IMR-90 (cell line): ENCODE results near the gene PRSS8. TPM values are rescaled to one million over a fixed set of nuclear protein-coding genes. Genes with fewer than 3 reads are reported as not detected.

Source experiments
- ATAC-seq: fragments of 200-7000 bp; cut with Tn5 transposase; 2 replicates; pipeline ENCODE4 v1.9.1; 2020; ENCODE audit warnings: low read depth, mild to moderate bottlenecking, moderate library complexity
- BruUV-seq: library from RNA; stranded (reverse); fragments of 400-500 nt; replicated peaks from 2 replicates; lab custom pipeline; 2021; lab: Mats Ljungman, UMichigan
- CTCF ChIA-PET: fragments of 300-600 bp; formaldehyde crosslinking; extraction: SDS; loops from one replicate; lab custom pipeline; 2021; ENCODE audit warnings: antibody characterized with exemption; lab: Yijun Ruan, JAX
- POLR2A ChIA-PET: fragments of 300-600 bp; sonication (Branson Sonifier 250); formaldehyde crosslinking; loops from one replicate; lab custom pipeline; 2022; ENCODE audit warnings: antibody characterized with exemption; ENCODE audit not compliant: unreplicated experiment; lab: Charles Lee
- DNase-seq: peaks from one replicate; pipeline ENCODE4 v3.0.0; 2013
- H2AFZ ChIP-seq: replicated peaks from 2 replicates; pipeline ENCODE3; 2013; ENCODE audit warnings: low read length, mild to moderate bottlenecking; ENCODE audit not compliant: poor library complexity
- H2AK5ac ChIP-seq: 2 replicates; pipeline ENCODE4 v1.6.1; 2013; ENCODE audit warnings: low read depth, low read length, inconsistent platforms
- H2AK9ac ChIP-seq: replicated peaks from 2 replicates; pipeline ENCODE3; 2013; ENCODE audit warnings: mild to moderate bottlenecking, low read depth, low read length, moderate library complexity; ENCODE audit not compliant: poor library complexity
- H2BK120ac ChIP-seq: 2 replicates; pipeline ENCODE4 v1.6.1; 2013; ENCODE audit warnings: low read depth, low read length, inconsistent platforms
- H2BK15ac ChIP-seq: 3 replicates; pipeline ENCODE4 v1.6.1; 2013; ENCODE audit warnings: low read depth, low read length, inconsistent platforms
- H2BK20ac ChIP-seq: 2 replicates; pipeline ENCODE4 v1.6.1; 2013; ENCODE audit warnings: low read depth, mild to moderate bottlenecking, inconsistent platforms, low read length, moderate library complexity
- H2BK5ac ChIP-seq: 2 replicates; pipeline ENCODE4 v1.6.1; 2013; ENCODE audit warnings: mild to moderate bottlenecking, low read depth, low read length, inconsistent platforms; ENCODE audit not compliant: poor library complexity, severe bottlenecking
- H3K14ac ChIP-seq: replicated peaks from 2 replicates; pipeline ENCODE4 v1.6.1; 2013; ENCODE audit warnings: low read depth, low read length, inconsistent platforms
- H3K18ac ChIP-seq: 2 replicates; pipeline ENCODE4 v1.6.1; 2013; ENCODE audit warnings: low read depth, low read length, control low read depth
- H3K23ac ChIP-seq: 2 replicates; pipeline ENCODE4 v1.6.1; 2013; ENCODE audit warnings: low read depth, low read length, inconsistent platforms
- H3K27ac ChIP-seq: 2 replicates; pipeline ENCODE4 v1.5.1; 2013; ENCODE audit warnings: mild to moderate bottlenecking, control low read depth, low read length; ENCODE audit not compliant: insufficient read depth
- H3K27me3 ChIP-seq: 2 replicates; pipeline ENCODE4 v1.6.1; 2013; ENCODE audit warnings: low read length; ENCODE audit not compliant: control insufficient read depth, insufficient read depth
- H3K36me3 ChIP-seq: 2 replicates; pipeline ENCODE4 v1.6.1; 2013; ENCODE audit warnings: low read length, mixed read lengths; ENCODE audit not compliant: control insufficient read depth, insufficient read depth
- H3K4ac ChIP-seq: 2 replicates; pipeline ENCODE4 v1.6.1; 2013; ENCODE audit warnings: low read depth, low read length, inconsistent platforms
- H3K4me1 ChIP-seq: 2 replicates; pipeline ENCODE4 v1.6.1; 2013; ENCODE audit warnings: low read length, mixed read lengths; ENCODE audit not compliant: control insufficient read depth, insufficient read depth
- H3K4me2 ChIP-seq: 2 replicates; pipeline ENCODE4 v1.6.1; 2013; ENCODE audit warnings: low read depth, mild to moderate bottlenecking, control low read depth, low read length, moderate library complexity
- H3K4me3 ChIP-seq: 2 replicates; pipeline ENCODE4 v1.5.1; 2013; ENCODE audit warnings: low read depth, mild to moderate bottlenecking, control low read depth, low read length, moderate library complexity; ENCODE audit not compliant: insufficient read depth
- H3K56ac ChIP-seq: 2 replicates; pipeline ENCODE4 v1.6.1; 2013; ENCODE audit warnings: low read length, inconsistent platforms; ENCODE audit not compliant: insufficient read depth; ENCODE audit errors: extremely low read depth
- H3K79me1 ChIP-seq, 2 experiments: 2 replicates each; pipeline ENCODE4 v1.6.1; 2013; ENCODE audit warnings: low read length in 2 of 2, inconsistent platforms in 1 of 2, low read depth in 1 of 2
- H3K9ac ChIP-seq: 2 replicates; pipeline ENCODE4 v1.6.1; 2013; ENCODE audit warnings: low read depth, low read length, control low read depth
- H3K9me1 ChIP-seq: 2 replicates; pipeline ENCODE4 v1.6.1; 2013; ENCODE audit warnings: low read length, inconsistent platforms; ENCODE audit not compliant: insufficient read depth
- H3K9me3 ChIP-seq: 2 replicates; pipeline ENCODE4 v1.6.1; 2013; ENCODE audit warnings: low read length; ENCODE audit not compliant: control insufficient read depth, insufficient read depth
- H4K20me1 ChIP-seq: 2 replicates; pipeline ENCODE4 v1.6.1; 2013; ENCODE audit warnings: low read length, inconsistent platforms; ENCODE audit not compliant: insufficient read depth
- H4K5ac ChIP-seq: 2 replicates; pipeline ENCODE4 v1.6.1; 2013; ENCODE audit warnings: mild to moderate bottlenecking, low read depth, low read length, control low read depth
- H4K8ac ChIP-seq, 2 experiments: 2 replicates each; pipeline ENCODE4 v1.6.1; 2013; ENCODE audit warnings: low read depth in 2 of 2, low read length in 2 of 2, control low read depth in 1 of 2, inconsistent platforms in 1 of 2
- H4K91ac ChIP-seq: 2 replicates; pipeline ENCODE4 v1.6.1; 2013; ENCODE audit warnings: low read depth, low read length, inconsistent platforms; ENCODE audit not compliant: insufficient read depth
- BHLHE40 ChIP-seq: fragments of 150-350 bp; IDR thresholded peaks from 2 replicates; pipeline ENCODE4 v1.6.1; 2016; ENCODE audit warnings: mild to moderate bottlenecking, low read depth, low read length
- CEBPB ChIP-seq: IDR thresholded peaks from 2 replicates; pipeline ENCODE4 v1.6.1; 2012; ENCODE audit warnings: low read depth, low read length, improper control_type of control experiment
- CHD1 ChIP-seq: IDR thresholded peaks from 2 replicates; pipeline ENCODE4 v1.6.1; 2012; ENCODE audit warnings: low read depth, low read length, improper control_type of control experiment
- FOS ChIP-seq: fragments of 150-350 bp; IDR thresholded peaks from 2 replicates; pipeline ENCODE4 v1.6.1; 2016; ENCODE audit warnings: low read depth, low read length
- MAFK ChIP-seq: IDR thresholded peaks from 2 replicates; pipeline ENCODE4 v1.6.1; 2012; ENCODE audit warnings: low read depth, low read length, improper control_type of control experiment
- MAZ ChIP-seq: IDR thresholded peaks from 2 replicates; pipeline ENCODE4 v1.6.1; 2012; ENCODE audit warnings: low read depth, mild to moderate bottlenecking, low read length, improper control_type of control experiment, moderate library complexity, borderline replicate concordance
- MXI1 ChIP-seq: IDR thresholded peaks from 2 replicates; pipeline ENCODE4 v1.6.1; 2012; ENCODE audit warnings: low read depth, mild to moderate bottlenecking, low read length, moderate library complexity, borderline replicate concordance
- NFE2L2 ChIP-seq: fragments of 150-350 bp; IDR thresholded peaks from 2 replicates; pipeline ENCODE4 v1.6.1; 2016; ENCODE audit warnings: low read depth, mild to moderate bottlenecking, low read length
- POLR2A ChIP-seq: IDR thresholded peaks from 2 replicates; pipeline ENCODE4 v1.6.1; 2012; ENCODE audit warnings: mild to moderate bottlenecking, low read depth, low read length
- RAD21 ChIP-seq: IDR thresholded peaks from 2 replicates; pipeline ENCODE4 v1.6.1; 2012; ENCODE audit warnings: low read length, improper control_type of control experiment
- RCOR1 ChIP-seq: IDR thresholded peaks from 2 replicates; pipeline ENCODE4 v1.6.1; 2012; ENCODE audit warnings: mild to moderate bottlenecking, low read length, improper control_type of control experiment; ENCODE audit not compliant: insufficient replicate concordance
- RFX5 ChIP-seq: IDR thresholded peaks from 2 replicates; pipeline ENCODE4 v1.8.0; 2012; ENCODE audit warnings: low read depth, mild to moderate bottlenecking, low read length, moderate library complexity
- SMC3 ChIP-seq: fragments of 150-350 bp; IDR thresholded peaks from 2 replicates; pipeline ENCODE4 v1.6.1; 2016; ENCODE audit warnings: low read depth, mild to moderate bottlenecking, antibody characterized with exemption, low read length, moderate library complexity
- WGBS, 2 experiments: methylation state at CpG; one replicate each; pipeline versions ENCODE4 v1.1.5 to v1.1.7; 2013; ENCODE audit warnings: missing lambda C conversion rate in 2 of 2; ENCODE audit not compliant: insufficient read length in 1 of 2; ENCODE audit errors: extremely low coverage in 2 of 2; 5-methylcytosine and 5-hydroxymethylcytosine counted together
- dilution Hi-C: fragments of 300-500 bp; cut with HindIII; formaldehyde crosslinking; loops from one replicate; pipeline ENCODE4 v1.14.3; 2018; ENCODE audit warnings: low sequenced_read_pairs; ENCODE audit not compliant: unreplicated experiment
- in situ Hi-C: fragments of 300-500 bp; cut with MboI; formaldehyde crosslinking; loops from 3 replicates; pipeline ENCODE4 v1.14.3; 2019; ENCODE audit warnings: low sequenced_read_pairs, inconsistent platforms, mixed read lengths
- intact Hi-C: fragments of 100-400 bp; cut with micrococcal nuclease; formaldehyde crosslinking; loops from 2 replicates; pipeline ENCODE4 v1.10.0; 2022
- polyA plus RNA-seq, 3 experiments: library from polyadenylated mRNA; depleted of rRNA; stranded (reverse); fragments of >200 nt; gene quantifications; 2 replicates each; pipeline ENCODE4 v1.2.3, GENCODE V29; 2012; ENCODE audit warnings: low replicate concordance in 1 of 3
- total RNA-seq: library from RNA; depleted of rRNA; stranded (reverse); fragments of >200 nt; gene quantifications from 2 replicates; pipeline ENCODE4 v1.2.3, GENCODE V29; 2012
- TF ChIP-seq, protein P1 (sequence below): fragments of 150-350 bp; IDR thresholded peaks from 2 replicates; pipeline ENCODE4 v1.6.1; 2016; ENCODE audit warnings: low read depth, mild to moderate bottlenecking, low read length, moderate library complexity, borderline replicate concordance
- TF ChIP-seq, protein P2 (sequence below): conservative IDR thresholded peaks from 2 replicates; pipeline ENCODE4 v1.5.1; 2012; ENCODE audit warnings: mild to moderate bottlenecking, low read depth, low read length, improper control_type of control experiment
- TF ChIP-seq, protein P3 (sequence below): fragments of 150-350 bp; IDR thresholded peaks from 2 replicates; pipeline ENCODE4 v1.6.1; 2017; ENCODE audit warnings: mild to moderate bottlenecking, antibody characterized with exemption, low read length, low read depth

Gene PRSS8
- total and polyA plus RNA-seq, 2 of the 4 experiments (the other 2 are of a cell fraction), result not detected

DNA sequence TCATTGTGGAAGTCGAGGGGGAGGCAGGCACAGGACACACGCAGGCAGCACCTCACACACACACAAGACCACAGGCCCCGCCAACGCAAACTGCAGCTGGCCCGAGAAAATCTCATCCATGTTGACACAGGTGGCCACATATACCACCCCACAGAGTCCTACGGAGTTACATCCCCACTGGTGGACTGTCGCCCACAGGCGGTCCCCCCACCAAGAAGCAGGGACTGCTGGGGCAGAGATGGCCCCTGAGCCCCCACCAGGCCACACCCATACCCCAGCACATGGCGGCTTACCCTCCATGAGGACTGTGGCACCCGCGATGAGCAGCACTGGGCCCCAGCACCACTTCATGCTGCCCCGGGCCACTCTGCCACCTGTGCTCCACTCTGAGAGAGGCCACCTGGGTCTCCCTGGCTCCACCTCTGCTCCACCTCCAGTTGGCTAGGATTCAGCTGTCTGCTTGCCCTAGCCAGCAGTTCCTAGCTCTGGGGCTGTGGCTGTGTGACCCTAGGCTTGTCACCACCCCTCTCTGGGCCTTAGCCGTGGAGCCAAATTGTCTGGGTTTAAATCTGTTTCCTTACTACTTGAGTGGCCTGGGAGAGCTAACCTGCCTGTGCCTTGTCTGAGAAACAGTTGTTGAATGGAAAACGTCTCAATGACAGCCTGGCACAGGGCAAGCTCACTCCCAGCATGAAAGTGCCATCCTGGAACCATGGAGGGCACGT is 46.9 kb downstream of the PRSS8 start, which contains the start of gene PRSS53:
TSS of gene PRSS53 (minus strand) at position 485 of the 725 bp plus-strand sequence. CDS start at position 351, 134 bp downstream.
- Histone ChIP-seq H3K9me3 (no peaks in the 10 kb centered on the region), H3K27me3 (no peaks in the 10 kb centered on the region), H2AK5ac (no peak within 1 kb of the TSS), H3K4me2 (no peak within 1 kb of the TSS), H3K4me3 (no peak within 1 kb of the TSS), H4K5ac (no peak within 1 kb of the TSS), H4K20me1 (peaks cover 12% of the 10 kb centered on the region), H2BK15ac (no peak within 1 kb of the TSS), H2AFZ (no peak within 1 kb of the TSS), H4K8ac (no peak within 1 kb of the TSS), H3K79me1 (peaks cover 28 to 61% of the 10 kb centered on the region in 2 experiments), H2BK5ac (no peak within 1 kb of the TSS), H3K4ac (no peak within 1 kb of the TSS), H3K14ac (no peak within 1 kb of the TSS), H3K4me1 (peaks cover 3% of the 10 kb centered on the region), H3K23ac (no peak within 1 kb of the TSS), H3K18ac (no peak within 1 kb of the TSS), H3K36me3 (peaks cover 44% of the 10 kb centered on the region), H3K27ac (no peak within 1 kb of the TSS), H3K56ac (no peak within 1 kb of the TSS), H3K9ac (no peak within 1 kb of the TSS), H3K9me1 (peaks cover 12% of the 10 kb centered on the region), H4K91ac (no peak within 1 kb of the TSS), H2BK120ac (no peak within 1 kb of the TSS), H2BK20ac (no peak within 1 kb of the TSS), H2AK9ac (peak within 1 kb of the TSS; percentile 5)
- intact Hi-C loops (no loop called here), in situ Hi-C loops (loop anchor here (10.0 kb wide), 1 partner anchor 104 kb away; the partner anchor contains the start of gene HSD3B7), dilution Hi-C loops (no loop called here)
- 65% methylated on average over 4 of the region's 15 CpGs; no CpG with 5 or more reads in 1 of the 2 experiments for WGBS, 2 experiments
- no TSS peak for BruUV-seq
- no peak for DNase-seq
- no peak for ATAC-seq
- CTCF ChIA-PET, result no interaction called here
- TF ChIP-seq MXI1 (no peak), POLR2A (no peak), CEBPB (no peak), BHLHE40 (no peak), NFE2L2 (no peak), RAD21 (no peak), SMC3 (no peak), FOS (no peak), MAZ (no peak), RCOR1 (no peak), MAFK (no peak), RFX5 (no peak), CHD1 (no peak)
- TF ChIP-seq, protein P1, sequence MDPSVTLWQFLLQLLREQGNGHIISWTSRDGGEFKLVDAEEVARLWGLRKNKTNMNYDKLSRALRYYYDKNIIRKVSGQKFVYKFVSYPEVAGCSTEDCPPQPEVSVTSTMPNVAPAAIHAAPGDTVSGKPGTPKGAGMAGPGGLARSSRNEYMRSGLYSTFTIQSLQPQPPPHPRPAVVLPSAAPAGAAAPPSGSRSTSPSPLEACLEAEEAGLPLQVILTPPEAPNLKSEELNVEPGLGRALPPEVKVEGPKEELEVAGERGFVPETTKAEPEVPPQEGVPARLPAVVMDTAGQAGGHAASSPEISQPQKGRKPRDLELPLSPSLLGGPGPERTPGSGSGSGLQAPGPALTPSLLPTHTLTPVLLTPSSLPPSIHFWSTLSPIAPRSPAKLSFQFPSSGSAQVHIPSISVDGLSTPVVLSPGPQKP, result no peak
- TF ChIP-seq, protein P2, sequence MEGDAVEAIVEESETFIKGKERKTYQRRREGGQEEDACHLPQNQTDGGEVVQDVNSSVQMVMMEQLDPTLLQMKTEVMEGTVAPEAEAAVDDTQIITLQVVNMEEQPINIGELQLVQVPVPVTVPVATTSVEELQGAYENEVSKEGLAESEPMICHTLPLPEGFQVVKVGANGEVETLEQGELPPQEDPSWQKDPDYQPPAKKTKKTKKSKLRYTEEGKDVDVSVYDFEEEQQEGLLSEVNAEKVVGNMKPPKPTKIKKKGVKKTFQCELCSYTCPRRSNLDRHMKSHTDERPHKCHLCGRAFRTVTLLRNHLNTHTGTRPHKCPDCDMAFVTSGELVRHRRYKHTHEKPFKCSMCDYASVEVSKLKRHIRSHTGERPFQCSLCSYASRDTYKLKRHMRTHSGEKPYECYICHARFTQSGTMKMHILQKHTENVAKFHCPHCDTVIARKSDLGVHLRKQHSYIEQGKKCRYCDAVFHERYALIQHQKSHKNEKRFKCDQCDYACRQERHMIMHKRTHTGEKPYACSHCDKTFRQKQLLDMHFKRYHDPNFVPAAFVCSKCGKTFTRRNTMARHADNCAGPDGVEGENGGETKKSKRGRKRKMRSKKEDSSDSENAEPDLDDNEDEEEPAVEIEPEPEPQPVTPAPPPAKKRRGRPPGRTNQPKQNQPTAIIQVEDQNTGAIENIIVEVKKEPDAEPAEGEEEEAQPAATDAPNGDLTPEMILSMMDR, result no peak
- TF ChIP-seq, protein P3, sequence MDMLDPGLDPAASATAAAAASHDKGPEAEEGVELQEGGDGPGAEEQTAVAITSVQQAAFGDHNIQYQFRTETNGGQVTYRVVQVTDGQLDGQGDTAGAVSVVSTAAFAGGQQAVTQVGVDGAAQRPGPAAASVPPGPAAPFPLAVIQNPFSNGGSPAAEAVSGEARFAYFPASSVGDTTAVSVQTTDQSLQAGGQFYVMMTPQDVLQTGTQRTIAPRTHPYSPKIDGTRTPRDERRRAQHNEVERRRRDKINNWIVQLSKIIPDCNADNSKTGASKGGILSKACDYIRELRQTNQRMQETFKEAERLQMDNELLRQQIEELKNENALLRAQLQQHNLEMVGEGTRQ, result no peak
- POLR2A ChIA-PET, result no interaction called here
